H1 (cell line): ENCODE measurements around the gene LRRC8D. TPM values are rescaled to one million over a fixed set of nuclear protein-coding genes. Genes with fewer than 3 reads are reported as not detected.

Source experiments
- CTCF ChIA-PET: fragments of 300-600 bp; sonication (Branson Sonifier 250); formaldehyde crosslinking; loops from one replicate; lab custom pipeline; 2021; ENCODE audit not compliant: partially characterized antibody; lab: Charles Lee
- POLR2A ChIA-PET: fragments of 300-600 bp; sonication (Branson Sonifier 250); formaldehyde crosslinking; loops from one replicate; lab custom pipeline; 2021; ENCODE audit warnings: inconsistent platforms; ENCODE audit not compliant: partially characterized antibody; lab: Charles Lee
- DNase-seq, 2 experiments: peaks; one replicate each; pipeline versions ENCODE4 v3.0.0 to v3.0.0-alpha.2; 2010 to 2022; ENCODE audit warnings: low spot score in 2 of 2, low read depth in 1 of 2, mixed read lengths in 1 of 2
- FAIRE-seq: peaks from 2 replicates; lab custom pipeline; 2011; peaks lifted over from hg19 to GRCh38; lab: Jason Lieb, UNC
- H2AFZ ChIP-seq: 2 replicates; pipeline ENCODE4 v1.8.1; 2012; ENCODE audit warnings: low read length, inconsistent platforms
- H2AK5ac ChIP-seq: 2 replicates; pipeline ENCODE4 v1.6.1; 2013; ENCODE audit warnings: low read depth, low read length
- H2BK120ac ChIP-seq: replicated peaks from 2 replicates; pipeline ENCODE3; 2013; ENCODE audit warnings: low read depth, low read length, inconsistent platforms
- H2BK12ac ChIP-seq: 2 replicates; pipeline ENCODE4 v1.6.1; 2013; ENCODE audit warnings: low read depth, low read length
- H2BK15ac ChIP-seq: 2 replicates; pipeline ENCODE4 v1.6.1; 2013; ENCODE audit warnings: low read length
- H2BK20ac ChIP-seq: 2 replicates; pipeline ENCODE4 v1.6.1; 2013; ENCODE audit warnings: low read length
- H2BK5ac ChIP-seq: 2 replicates; pipeline ENCODE4 v1.6.1; 2013; ENCODE audit warnings: low read depth, low read length
- H3K14ac ChIP-seq: 2 replicates; pipeline ENCODE4 v1.6.1; 2013; ENCODE audit warnings: inconsistent platforms; ENCODE audit not compliant: insufficient read length
- H3K18ac ChIP-seq: 2 replicates; pipeline ENCODE4 v1.6.1; 2013; ENCODE audit warnings: low read length; ENCODE audit errors: extremely low read depth
- H3K23ac ChIP-seq: 2 replicates; pipeline ENCODE4 v1.6.1; 2013; ENCODE audit warnings: inconsistent platforms; ENCODE audit not compliant: insufficient read length
- H3K23me2 ChIP-seq: 2 replicates; pipeline ENCODE4 v1.6.1; 2013; ENCODE audit warnings: low read depth, low read length
- H3K27ac ChIP-seq: 2 replicates; pipeline ENCODE4 v1.6.1; 2011; ENCODE audit warnings: low read depth, low read length, inconsistent platforms
- H3K27me3 ChIP-seq, 4 experiments: replicated peaks in 1 of 4; 1 replicate in 1 of 4; 2 replicates in 3 of 4; pipeline versions ENCODE4 v1.6.1 to v1.8.1; 2011 to 2013; ENCODE audit warnings: low read length in 3 of 4, mild to moderate bottlenecking in 3 of 4, inconsistent platforms in 2 of 4, mixed read lengths in 2 of 4, moderate library complexity in 1 of 4; ENCODE audit not compliant: control insufficient read depth in 3 of 4, insufficient read depth in 3 of 4; ENCODE audit errors: extremely low read depth in 1 of 4
- H3K36me3 ChIP-seq, 4 experiments: 2 replicates each; pipeline versions ENCODE4 v1.6.1 to v1.8.1; 2011 to 2013; ENCODE audit warnings: mild to moderate bottlenecking in 4 of 4, low read length in 3 of 4, moderate library complexity in 2 of 4, control low read depth in 1 of 4, inconsistent platforms in 1 of 4; ENCODE audit not compliant: insufficient read depth in 4 of 4, control insufficient read depth in 2 of 4
- H3K4ac ChIP-seq: replicated peaks from 2 replicates; pipeline ENCODE3; 2013; ENCODE audit warnings: low read length, low read depth, mixed read lengths, inconsistent platforms; ENCODE audit not compliant: insufficient read length
- H3K4me1 ChIP-seq, 4 experiments: replicated peaks in 1 of 4; 1 replicate in 1 of 4; 2 replicates in 3 of 4; pipeline versions ENCODE4 v1.6.1 to v1.8.1; 2011 to 2013; ENCODE audit warnings: low read length in 3 of 4, inconsistent platforms in 2 of 4, mixed read lengths in 1 of 4; ENCODE audit not compliant: insufficient read depth in 4 of 4, control insufficient read depth in 3 of 4
- H3K4me2 ChIP-seq, 2 experiments: 2 replicates each; pipeline versions ENCODE4 v1.6.1 to v1.8.1; 2011 to 2013; ENCODE audit warnings: low read depth in 2 of 2, low read length in 2 of 2, control low read depth in 1 of 2, inconsistent platforms in 1 of 2, mild to moderate bottlenecking in 1 of 2; ENCODE audit not compliant: insufficient read depth in 1 of 2
- H3K4me3 ChIP-seq, 4 experiments: fragments of 200-600, 300-600 bp in 1 of 4; sonication (generic), shearing (Covaris generic), sonication (Bioruptor Twin) in 1 of 4; 2 replicates each; pipeline versions ENCODE4 v1.5.1 to v1.8.1; 2011 to 2016; ENCODE audit warnings: low read length in 4 of 4, low read depth in 3 of 4, control low read depth in 2 of 4, inconsistent platforms in 2 of 4, mild to moderate bottlenecking in 2 of 4, mixed read lengths in 1 of 4, moderate library complexity in 1 of 4; ENCODE audit not compliant: insufficient read depth in 2 of 4; ENCODE audit errors: extremely low read depth in 1 of 4
- H3K56ac ChIP-seq: replicated peaks from 2 replicates; pipeline ENCODE3; 2013; ENCODE audit warnings: low read depth, mild to moderate bottlenecking, mixed read lengths, low read length, inconsistent platforms; ENCODE audit not compliant: insufficient read length
- H3K79me1 ChIP-seq: 2 replicates; pipeline ENCODE4 v1.6.1; 2013; ENCODE audit warnings: low read depth, low read length, control low read depth
- H3K79me2 ChIP-seq, 2 experiments: 2 replicates each; pipeline versions ENCODE4 v1.6.1 to v1.8.1; 2012 to 2013; ENCODE audit warnings: low read length in 2 of 2, mild to moderate bottlenecking in 2 of 2, inconsistent platforms in 1 of 2; ENCODE audit not compliant: insufficient read depth in 2 of 2, control insufficient read depth in 1 of 2
- H3K9ac ChIP-seq, 4 experiments: replicated peaks in 1 of 4; 1 replicate in 1 of 4; 2 replicates in 3 of 4; pipeline versions ENCODE4 v1.6.1 to v1.8.1; 2011 to 2013; ENCODE audit warnings: low read depth in 3 of 4, low read length in 3 of 4, control low read depth in 2 of 4, mild to moderate bottlenecking in 2 of 4, moderate library complexity in 2 of 4, inconsistent platforms in 1 of 4; ENCODE audit errors: extremely low read depth in 1 of 4
- H3K9me3 ChIP-seq, 2 experiments: 2 replicates each; pipeline versions ENCODE4 v1.6.1 to v1.8.1; 2012 to 2013; ENCODE audit warnings: mild to moderate bottlenecking in 2 of 2, moderate library complexity in 2 of 2, control low read depth in 1 of 2, inconsistent platforms in 1 of 2, low read depth in 1 of 2, low read length in 1 of 2, mixed read lengths in 1 of 2; ENCODE audit not compliant: insufficient read depth in 2 of 2
- H4K20me1 ChIP-seq, 2 experiments: replicated peaks in 1 of 2; 2 replicates each; pipeline versions ENCODE3 to v1.8.1; 2011 to 2013; ENCODE audit warnings: inconsistent platforms in 2 of 2, low read length in 2 of 2, mild to moderate bottlenecking in 1 of 2; ENCODE audit not compliant: insufficient read depth in 2 of 2, control insufficient read depth in 1 of 2
- H4K5ac ChIP-seq: 2 replicates; pipeline ENCODE4 v1.6.1; 2013; ENCODE audit warnings: low read length, low read depth, mixed read lengths, inconsistent platforms; ENCODE audit not compliant: insufficient read length
- H4K8ac ChIP-seq: 2 replicates; pipeline ENCODE4 v1.8.0; 2013; ENCODE audit warnings: mild to moderate bottlenecking, moderate library complexity, low read length, inconsistent platforms; ENCODE audit not compliant: insufficient read depth; ENCODE audit errors: extremely low read depth
- H4K91ac ChIP-seq: replicated peaks from 2 replicates; pipeline ENCODE3; 2013; ENCODE audit warnings: low read length, mixed read lengths, inconsistent platforms; ENCODE audit not compliant: insufficient read length
- ATF2 ChIP-seq: IDR thresholded peaks from 2 replicates; pipeline ENCODE4 v1.6.1; 2012; ENCODE audit warnings: low read length, inconsistent platforms
- BCL11A ChIP-seq, 2 experiments: IDR thresholded peaks; one replicate each; pipeline ENCODE4 v1.6.1; 2011; ENCODE audit warnings: low read depth in 2 of 2, low read length in 2 of 2, mild to moderate bottlenecking in 2 of 2
- CHD1 ChIP-seq: IDR thresholded peaks from 2 replicates; pipeline ENCODE4 v1.6.1; 2012; ENCODE audit warnings: low read depth, low read length, improper control_type of control experiment
- CREB1 ChIP-seq: IDR thresholded peaks from 2 replicates; pipeline ENCODE4 v1.6.1; 2012; ENCODE audit warnings: inconsistent platforms
- CTBP2 ChIP-seq: IDR thresholded peaks from 2 replicates; pipeline ENCODE4 v1.7.0; 2011; ENCODE audit warnings: borderline replicate concordance, mild to moderate bottlenecking, moderate library complexity, mixed read lengths, low read length; ENCODE audit not compliant: insufficient read depth, insufficient read length
- E2F6 ChIP-seq: IDR thresholded peaks from 2 replicates; pipeline ENCODE4 v1.6.1; 2012; ENCODE audit warnings: inconsistent platforms
- GTF2F1 ChIP-seq: IDR thresholded peaks from 2 replicates; pipeline ENCODE4 v1.6.1; 2012; ENCODE audit warnings: low read depth, low read length, improper control_type of control experiment, borderline replicate concordance
- RAD21 ChIP-seq, 2 experiments: IDR thresholded peaks in 1 of 2; conservative IDR thresholded peaks in 1 of 2; 2 replicates each; pipeline ENCODE4 v1.6.1; 2011; ENCODE audit warnings: low read depth in 2 of 2, low read length in 2 of 2, improper control_type of control experiment in 1 of 2, inconsistent platforms in 1 of 2, mild to moderate bottlenecking in 1 of 2, moderate library complexity in 1 of 2
- SP1 ChIP-seq: IDR thresholded peaks from 2 replicates; pipeline ENCODE4 v1.6.1; 2011; ENCODE audit warnings: low read depth, low read length
- TAF7 ChIP-seq: optimal IDR thresholded peaks from 2 replicates; pipeline ENCODE3; 2011; ENCODE audit warnings: low read depth, mild to moderate bottlenecking, inconsistent platforms, low read length, moderate library complexity, borderline replicate concordance
- WGBS, 2 experiments: shearing (Covaris generic) in 1 of 2; methylation state at CpG; one replicate each; pipeline versions ENCODE4 v1.1.6 to v1.1.7; 2013 to 2015; ENCODE audit warnings: low lambda C conversion rate in 2 of 2, mixed read lengths in 2 of 2, inconsistent platforms in 1 of 2, low coverage in 1 of 2, missing lambda C conversion rate in 1 of 2; ENCODE audit not compliant: insufficient replicate concordance in 2 of 2, insufficient coverage in 1 of 2, insufficient read length in 1 of 2; ENCODE audit errors: extremely low coverage in 1 of 2, missing lambda C conversion rate in 1 of 2; 5-methylcytosine and 5-hydroxymethylcytosine counted together
- polyA plus RNA-seq, 7 experiments: library from polyadenylated mRNA; depleted of rRNA in 3 of 7; stranded (reverse) in 5 of 7; unstranded in 2 of 7; fragments of >200 nt in 5 of 7; fragments of 200-250 nt in 2 of 7; gene quantifications; 1 replicate in 5 of 7; 2 replicates in 1 of 7; 4 replicates in 1 of 7; pipeline versions ENCODE4 v1.2.1 to v1.2.3, GENCODE V29; 2011 to 2013; ENCODE audit warnings: missing spikeins in 2 of 7, mixed read lengths in 2 of 7
- total RNA-seq: library from RNA; stranded (reverse); fragmentation: NEBNext Ultra II Directional; extraction: Animal tissue kit (Norgen Biotek cat#: 25700); gene quantifications from 2 replicates; pipeline ENCODE4 v1.2.1, GENCODE V29; 2021

Gene LRRC8D
- total and polyA plus RNA-seq, 2 of the 8 experiments (the other 6 are each of a cell fraction or from before 2014, with no cell fraction given) = 42.0 to 58.5 TPM

DNA sequence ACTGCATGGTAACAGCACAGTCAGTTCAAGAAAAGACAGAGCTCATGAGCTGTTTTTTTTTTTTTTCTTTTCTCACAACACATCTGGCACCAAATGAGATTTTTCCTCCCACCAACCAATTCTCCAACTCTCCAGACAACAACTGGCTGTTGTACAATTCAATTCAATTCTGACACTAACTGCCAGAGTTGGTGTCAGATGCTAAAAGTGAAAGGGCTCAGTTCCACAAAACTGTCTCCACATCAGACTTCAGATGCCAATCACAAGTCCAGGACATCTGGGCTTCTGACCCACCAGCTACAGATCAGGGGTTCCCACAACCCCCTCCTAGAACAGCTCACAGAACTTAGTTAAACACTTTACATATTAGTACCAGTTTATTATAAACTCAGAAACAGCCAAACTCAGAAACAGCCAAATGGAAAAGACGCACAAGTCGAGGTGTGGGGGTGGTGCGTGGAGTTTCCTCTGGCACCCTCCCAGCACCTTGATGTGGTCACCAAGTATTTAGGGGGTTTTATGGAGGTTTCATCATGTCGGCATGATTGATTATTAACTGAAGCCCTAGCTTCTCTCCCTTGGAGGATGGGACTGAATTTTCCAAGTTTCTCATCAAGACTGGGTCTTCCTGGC lies 39.2 kb upstream of the LRRC8D start:
- H3K79me2 ChIP-seq = no peaks in the 10 kb centered on the region
- H3K18ac ChIP-seq = no peak overlapping the region
- no peak overlapping the region for H2AK5ac ChIP-seq
- no peak overlapping the region for H2AFZ ChIP-seq
- 87% methylated on average over 4 of the region's 4 CpGs; no CpG with 5 or more reads in 1 of the 2 experiments for WGBS, 2 experiments
- no peak overlapping the region for H2BK120ac ChIP-seq
- no peak overlapping the region for H2BK5ac ChIP-seq
- no peak overlapping the region for H3K14ac ChIP-seq
- H3K9me3 ChIP-seq = no peaks in the 10 kb centered on the region
- H4K5ac ChIP-seq = no peak overlapping the region
- H3K79me1 ChIP-seq = no peaks in the 10 kb centered on the region
- no peaks in the 10 kb centered on the region for H3K27me3 ChIP-seq
- H3K4me2 ChIP-seq = no peak overlapping the region
- H3K4me1 ChIP-seq = no peaks in the 10 kb centered on the region
- no peak overlapping the region for H3K23ac ChIP-seq
- no peaks in the 10 kb centered on the region for H3K23me2 ChIP-seq
- no peak overlapping the region for H4K91ac ChIP-seq
- H2BK15ac ChIP-seq = no peak overlapping the region
- DNase-seq = no peak
- H3K4ac ChIP-seq = no peak overlapping the region
- H4K8ac ChIP-seq = no peak overlapping the region
- ChIA-PET POLR2A (interaction anchor here (1.2 kb wide), 1 partner anchor 10 kb away, joined by 4 read pairs; no protein-coding TSS in a partner anchor), CTCF (interaction anchor here (0.8 to 3.7 kb wide), 11 partner anchors 9 to 267 kb away, joined by 3 to 29 read pairs (median 3); no protein-coding TSS in a partner anchor)
- H3K27ac ChIP-seq = no peak overlapping the region
- no peak for FAIRE-seq
- H2BK20ac ChIP-seq = no peak overlapping the region
- H3K4me3 ChIP-seq = no peak overlapping the region
- no peak overlapping the region for H2BK12ac ChIP-seq
- no peak overlapping the region for H3K56ac ChIP-seq
- H3K36me3 ChIP-seq = no peaks in the 10 kb centered on the region
- no peaks in the 10 kb centered on the region for H4K20me1 ChIP-seq
- no peak overlapping the region for H3K9ac ChIP-seq
- TF ChIP-seq ATF2 = no peak
- no peak for TF ChIP-seq TAF7
- TF ChIP-seq GTF2F1 = no peak
- TF ChIP-seq E2F6 = no peak
- no peak for TF ChIP-seq SP1
- TF ChIP-seq CTBP2 = no peak
- no peak for TF ChIP-seq RAD21 (IDR thresholded peaks at IDR 0.05 in 1 of 2, conservative IDR thresholded peaks at IDR 0.05 in 1 of 2; ENCODE audit: low read depth in 2 of 2, low read length in 2 of 2)
- no peak for TF ChIP-seq BCL11A (IDR thresholded peaks at IDR 0.05; ENCODE audit: low read depth in 2 of 2, low read length in 2 of 2)
- no peak for TF ChIP-seq CHD1
- TF ChIP-seq CREB1 = no peak
